ENCODE data around the gene GLG1.
"Not testable (repeated sequence)": the region's sequence is repeated elsewhere in the genome, so short reads cannot be mapped to it uniquely, and the experiment has no call there.

GLG1 gene

DNA sequence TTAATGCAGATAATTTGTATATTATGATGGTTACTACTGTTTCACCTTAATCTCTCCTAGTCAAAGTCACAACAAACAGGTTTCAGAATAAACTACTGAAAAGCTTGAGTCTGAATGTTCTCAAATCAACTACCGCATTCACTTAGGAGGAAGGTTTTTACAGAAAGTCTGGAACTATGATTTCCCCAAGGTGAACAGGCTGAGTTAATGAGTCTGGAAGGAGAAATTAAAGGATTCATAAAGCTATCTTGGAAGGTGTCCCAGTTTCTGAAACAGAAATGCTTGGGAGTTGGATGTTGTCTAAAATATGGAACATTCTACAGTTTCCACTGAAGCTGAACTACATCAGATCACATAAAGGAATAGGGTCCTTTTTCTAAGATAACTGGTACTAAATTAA lies 69.2 kb downstream of the GLG1 start:
- DNase-seq (ENCODE audit: low read depth): not testable (repeated sequence)

DNA sequence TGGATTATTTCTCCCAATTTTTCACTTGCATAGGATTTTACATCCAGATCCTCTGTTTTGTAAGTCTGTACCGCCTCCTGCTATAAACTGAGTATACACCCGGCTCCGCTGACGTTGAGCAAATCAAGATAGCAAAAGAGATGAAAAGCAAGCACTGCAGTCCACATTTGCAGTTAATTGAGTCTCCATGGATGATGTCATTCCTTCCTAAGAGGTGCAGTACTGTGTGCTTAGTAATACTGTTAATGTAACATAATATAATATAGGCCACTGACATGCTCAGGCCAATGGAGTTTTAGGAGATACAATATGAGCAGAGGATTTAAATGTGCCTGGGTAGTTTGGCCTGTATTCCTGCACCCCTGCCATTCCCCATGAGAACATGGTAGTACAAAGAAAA lies 72.3 kb downstream of the GLG1 start:
- DNase-seq (ENCODE audit: low read depth): peak; percentile 79

DNA sequence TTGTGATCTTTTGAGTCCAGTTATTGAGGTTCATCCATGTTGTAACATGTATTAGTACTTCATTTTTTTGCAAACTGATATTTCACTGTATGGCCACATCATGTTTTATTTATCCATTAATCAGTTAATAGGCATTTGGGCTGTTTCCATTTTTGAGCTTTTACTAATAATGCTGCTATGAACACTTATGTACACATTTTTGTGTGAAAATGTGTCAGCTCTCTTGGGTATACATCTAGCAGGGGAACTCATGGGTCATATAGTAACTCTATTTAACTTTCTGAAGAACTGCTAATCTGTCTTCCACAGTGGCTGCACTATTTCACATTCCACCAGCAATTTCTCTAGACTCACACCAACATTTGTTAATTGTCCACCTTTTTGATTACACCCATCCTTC lies 82.0 kb downstream of the GLG1 start:
- DNase-seq (ENCODE audit: low read depth): no peak

DNA sequence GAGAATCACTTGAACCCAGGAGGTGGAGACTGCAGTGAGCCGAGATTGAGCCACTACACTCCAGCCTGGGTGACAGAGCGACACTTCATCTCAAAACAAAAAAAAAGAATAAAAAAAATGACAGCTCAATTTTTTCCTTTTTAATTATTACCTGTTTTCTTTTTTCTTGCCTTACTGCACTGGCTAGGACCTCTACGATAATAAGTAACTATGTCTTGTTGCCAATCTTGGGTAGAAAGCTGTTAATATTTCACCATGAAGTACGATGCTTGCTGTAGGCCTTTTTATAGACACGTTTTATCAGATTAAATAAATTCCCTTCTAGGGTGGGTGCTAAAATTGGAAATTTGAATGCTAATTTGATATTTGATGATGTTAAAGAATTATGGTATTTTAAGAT lies 82.8 kb downstream of the GLG1 start:
- DNase-seq (ENCODE audit: low read depth): no peak

DNA sequence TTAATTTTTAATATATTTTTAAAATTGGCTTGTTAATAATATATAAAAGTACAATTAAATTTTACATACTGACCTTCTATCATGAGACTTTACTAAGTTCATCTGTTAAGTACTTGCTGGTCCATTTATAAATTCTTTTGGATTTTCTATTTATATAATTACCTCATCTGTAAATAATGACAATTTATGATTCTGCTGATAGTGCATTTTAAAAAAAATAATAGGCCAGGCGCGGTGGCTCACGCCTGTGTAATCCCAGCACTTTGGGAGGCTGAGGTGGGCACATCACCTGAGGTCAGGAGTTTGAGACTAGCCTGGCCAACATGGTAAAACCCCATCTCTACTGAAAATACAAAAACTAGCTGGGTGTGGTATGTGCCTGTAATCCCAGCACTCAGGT lies 83.2 kb downstream of the GLG1 start:
- DNase-seq (ENCODE audit: low read depth): not testable (repeated sequence)

DNA sequence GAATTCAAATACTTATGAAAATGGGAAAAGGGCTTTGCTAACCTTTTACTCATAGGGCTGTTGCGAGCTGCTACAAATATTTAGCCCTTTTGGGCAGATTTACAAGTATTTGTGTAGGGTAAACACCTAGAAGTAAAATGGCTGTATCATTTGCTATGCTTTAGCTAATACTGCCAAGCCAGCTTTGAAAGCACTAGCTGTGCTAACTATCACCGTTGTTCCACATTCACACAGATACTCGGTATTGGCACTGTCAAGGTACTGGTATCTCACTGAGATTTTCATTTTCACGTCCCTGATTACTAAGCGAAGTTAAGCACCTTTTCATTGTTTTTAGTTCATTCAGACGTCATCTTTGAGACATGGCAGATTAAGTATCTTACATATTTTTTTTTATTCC lies 84.8 kb downstream of the GLG1 start:
- DNase-seq (ENCODE audit: low read depth): no peak

DNA sequence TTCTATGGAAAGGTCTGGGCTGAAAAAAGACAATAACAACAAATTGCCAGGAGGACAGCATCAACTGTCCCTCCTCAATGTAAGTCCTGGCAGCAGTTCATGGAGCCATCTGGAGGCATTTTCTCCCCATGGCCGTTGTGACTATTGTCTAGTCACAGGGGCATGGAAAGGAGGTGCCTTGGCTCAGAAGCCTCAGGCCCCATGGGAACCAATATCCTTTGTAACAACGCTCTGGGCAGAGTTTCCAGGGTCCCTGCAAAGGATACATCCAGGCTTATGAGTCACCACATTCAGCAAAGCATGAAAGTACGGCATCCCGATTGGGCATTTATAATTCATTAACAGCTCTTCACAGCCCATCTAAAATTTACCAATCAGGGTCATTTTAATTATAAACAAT lies 85.2 kb downstream of the GLG1 start:
- DNase-seq (ENCODE audit: low read depth): no peak

DNA sequence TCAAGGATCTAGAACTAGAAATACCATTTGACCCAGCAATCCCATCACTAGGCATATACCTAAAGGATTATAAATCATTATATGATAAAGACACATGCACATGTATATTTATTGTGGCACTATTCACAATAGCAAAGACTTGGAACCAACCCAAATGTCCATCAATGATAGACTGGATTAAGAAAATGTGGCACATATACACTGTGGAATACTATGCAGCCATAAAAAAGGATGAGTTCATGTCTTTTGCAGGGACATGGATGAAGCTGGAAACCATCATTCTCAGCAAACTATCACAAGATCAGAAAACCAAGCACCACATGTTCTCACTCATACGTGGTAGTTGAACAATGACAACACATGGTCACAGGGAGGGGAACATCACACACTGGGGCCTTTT lies 88.0 kb downstream of the GLG1 start:
- not testable (repeated sequence) for DNase-seq (ENCODE audit: low read depth)

DNA sequence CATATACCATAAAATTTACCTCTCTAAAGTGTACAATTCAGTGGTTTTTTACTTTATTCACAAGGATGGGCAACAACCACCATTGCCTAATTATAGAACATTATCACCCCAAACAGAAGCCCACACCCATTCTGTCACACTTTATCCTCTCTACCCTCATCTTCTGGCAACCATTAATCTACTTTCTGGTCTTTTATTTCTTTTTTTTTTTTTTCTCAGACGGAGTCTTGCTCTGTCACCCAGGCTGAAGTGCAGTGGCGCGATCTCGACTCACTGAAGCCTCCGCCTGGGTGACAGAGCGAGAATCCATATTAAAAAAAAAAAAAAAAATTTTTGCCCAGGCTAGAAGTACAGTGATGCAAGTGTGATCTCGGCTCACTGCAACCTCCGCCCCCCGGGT lies 95.0 kb downstream of the GLG1 start:
- DNase-seq (ENCODE audit: low read depth): no peak

DNA sequence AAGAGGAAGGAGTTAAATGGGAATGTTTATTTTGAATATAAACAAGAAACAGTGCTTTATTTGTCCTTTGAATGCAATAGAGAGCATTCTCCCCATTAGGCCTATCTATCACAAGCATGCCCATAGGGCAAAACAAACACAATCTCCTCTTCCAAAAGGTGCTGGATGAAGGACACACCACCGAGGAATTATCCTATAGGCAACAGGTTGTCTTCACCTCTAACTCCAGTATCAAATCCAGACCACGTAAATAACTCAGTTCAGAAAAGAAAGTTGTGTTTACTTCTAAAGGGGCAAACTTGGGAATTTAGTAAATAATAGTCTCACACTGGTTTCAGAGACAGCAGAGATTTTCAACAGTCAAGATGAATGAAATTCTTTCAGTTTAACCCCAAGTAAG lies 101.9 kb downstream of the GLG1 start:
- no peak for DNase-seq (ENCODE audit: low read depth)

DNA sequence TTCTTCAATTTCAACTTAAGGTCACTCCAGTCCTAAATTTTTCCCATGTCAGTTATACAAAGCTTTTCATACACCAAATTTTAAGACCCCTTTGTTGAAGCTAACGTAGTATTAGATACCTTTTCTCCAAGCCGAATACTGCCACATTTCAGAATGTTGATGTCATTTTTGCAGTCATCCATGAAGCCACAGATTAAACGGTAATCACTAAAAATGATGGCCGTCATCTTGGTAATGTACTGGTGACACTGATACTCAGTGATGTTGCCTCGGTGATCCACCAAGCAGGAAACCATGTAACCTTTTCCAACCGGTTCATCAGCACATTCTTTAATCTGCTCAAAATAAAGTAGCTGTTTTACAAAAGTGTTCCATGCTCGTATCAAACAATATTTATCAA lies 103.5 kb downstream of the GLG1 start:
- no peak for DNase-seq (ENCODE audit: low read depth)

DNA sequence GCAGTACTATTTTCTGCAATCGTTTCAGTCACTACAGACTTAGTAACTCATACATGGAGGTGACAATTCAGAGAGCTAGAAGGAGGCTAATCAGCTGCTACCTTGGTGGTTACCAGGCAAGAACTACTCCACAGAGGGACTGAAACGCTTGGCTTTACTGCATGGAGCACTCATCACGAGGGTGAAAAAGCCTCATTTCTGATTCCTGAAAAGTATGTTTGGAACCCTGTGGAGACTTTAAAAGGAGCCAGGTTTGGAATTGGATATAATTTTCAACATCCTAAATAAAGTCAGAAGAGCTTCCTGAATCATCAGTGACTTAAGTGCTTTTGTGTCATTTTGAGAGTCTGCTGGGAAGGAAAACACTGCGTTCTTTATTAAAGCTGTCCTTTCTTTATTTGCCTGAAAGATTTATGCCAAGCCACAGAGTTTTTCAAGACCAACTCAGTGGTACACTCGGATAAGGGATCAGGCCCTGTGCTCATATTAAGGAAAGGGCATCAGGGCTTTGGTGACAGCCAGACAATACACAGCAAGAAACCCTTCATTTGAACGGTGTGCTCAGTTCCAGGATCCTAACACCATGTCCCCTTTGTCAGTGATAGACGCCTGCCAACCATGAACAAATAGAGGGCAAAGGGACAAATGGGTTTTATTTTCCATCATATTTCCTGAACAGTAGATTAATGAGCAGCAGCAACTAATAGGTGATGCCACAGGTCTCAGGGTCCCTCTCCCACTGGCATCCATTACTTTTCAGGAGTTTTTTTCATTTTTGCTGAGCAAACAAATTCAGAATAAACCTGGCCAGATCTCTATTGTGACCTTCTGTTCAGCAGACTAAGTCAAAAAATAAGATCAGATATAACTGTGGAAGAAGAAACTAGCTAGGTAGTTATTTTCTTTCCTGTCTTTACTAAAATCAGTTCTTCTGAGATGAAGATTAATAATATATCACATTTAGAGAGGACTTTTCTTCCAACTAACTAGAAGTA lies 105.1 kb downstream of the GLG1 start:
- no peak for DNase-seq (ENCODE audit: low read depth)

DNA sequence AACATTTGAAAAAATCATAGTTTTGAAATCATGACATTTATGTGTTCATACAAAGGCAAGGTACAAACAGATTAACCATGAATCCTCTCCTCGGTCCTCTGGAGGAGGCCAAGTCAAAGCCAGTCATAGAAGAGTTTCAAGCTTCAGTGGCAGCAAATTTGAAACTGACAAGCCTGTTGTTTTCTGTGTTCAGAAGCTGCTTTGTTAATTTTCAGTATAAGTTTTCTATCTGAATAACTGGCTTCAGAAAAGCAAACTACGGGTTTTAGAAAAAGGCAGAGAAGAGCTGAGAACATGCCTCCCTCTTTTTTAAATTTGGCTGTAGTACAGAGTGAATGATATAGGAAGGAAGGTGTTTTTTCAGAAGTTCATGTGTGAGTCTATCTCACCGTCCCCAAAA lies 106.0 kb downstream of the GLG1 start:
- DNase-seq (ENCODE audit: low read depth): no peak

DNA sequence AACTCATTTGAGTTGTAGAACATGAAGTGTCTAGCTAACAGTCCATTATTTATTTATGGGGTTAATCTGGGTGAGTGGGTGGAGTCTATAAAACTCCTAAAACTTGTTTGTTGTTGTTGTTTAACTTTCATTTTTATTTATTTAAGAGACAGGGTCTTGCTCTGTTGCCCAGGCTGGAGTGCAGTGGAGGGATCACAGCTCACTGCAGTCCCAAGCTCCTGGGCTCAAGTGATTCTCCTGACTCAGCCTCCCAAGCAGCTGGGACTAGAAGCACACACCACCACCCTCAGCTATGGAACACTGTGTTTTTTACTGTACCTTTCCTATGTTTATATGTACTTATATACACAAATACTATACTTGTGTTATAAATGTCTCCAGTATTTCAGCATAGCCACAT lies 107.8 kb downstream of the GLG1 start:
- DNase-seq (ENCODE audit: low read depth): no peak

DNA sequence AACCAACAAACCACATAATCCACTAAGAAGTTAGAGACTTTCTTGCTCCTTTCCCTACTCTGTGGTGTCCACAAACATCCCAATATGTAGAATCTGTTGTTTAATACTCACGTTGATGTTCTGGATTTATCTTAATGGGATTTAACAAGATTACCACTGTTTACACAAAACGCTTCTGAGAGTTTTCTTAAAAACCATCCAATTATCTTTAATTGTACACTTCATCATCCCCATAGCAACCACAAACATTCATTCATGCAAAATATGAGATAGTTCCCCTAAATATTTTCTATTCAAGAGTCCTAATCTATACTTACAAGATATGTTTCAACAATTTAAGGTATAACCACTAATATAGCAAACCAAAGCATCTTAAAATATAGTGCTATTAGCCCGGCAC lies 109.2 kb downstream of the GLG1 start:
- DNase-seq (ENCODE audit: low read depth): no peak

DNA sequence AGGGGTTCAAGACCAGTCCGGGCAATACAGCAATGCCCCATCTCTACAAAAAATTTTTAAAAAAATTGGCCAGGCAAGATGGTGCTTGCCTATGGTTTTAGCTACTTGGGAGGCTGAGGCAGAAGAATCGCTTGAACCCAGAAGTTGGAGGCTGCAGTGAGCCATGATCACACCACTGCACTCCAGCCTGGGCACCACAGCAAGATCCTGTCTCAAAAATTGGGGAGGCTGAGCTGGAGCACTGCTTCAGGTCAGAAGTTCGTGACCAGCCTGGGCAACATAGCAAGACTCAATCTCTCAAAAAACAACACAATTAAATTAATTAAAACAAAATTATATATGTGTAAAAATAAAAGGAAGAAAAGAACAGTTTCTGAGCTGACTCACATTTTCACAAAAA lies 110.9 kb downstream of the GLG1 start:
- DNase-seq (ENCODE audit: low read depth): no peak

DNA sequence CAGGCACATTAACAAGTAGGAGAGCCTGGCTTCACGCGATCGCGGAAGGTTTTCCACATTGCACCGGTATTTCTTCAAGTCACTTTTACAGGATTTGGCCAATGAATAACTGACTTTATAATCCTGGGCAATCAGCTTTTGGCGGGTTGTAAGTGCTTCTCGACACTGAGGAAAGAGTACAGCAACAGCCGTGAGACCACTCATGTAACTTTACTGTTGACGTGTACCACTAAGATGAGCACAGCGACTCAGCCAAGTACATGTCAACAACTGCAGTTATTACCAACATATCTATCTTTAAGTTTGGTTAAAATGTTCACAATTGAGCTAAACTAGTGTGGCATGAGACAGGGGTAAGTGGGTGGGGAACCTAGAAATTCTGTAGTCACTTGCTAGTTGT lies 113.9 kb downstream of the GLG1 start:
- DNase-seq (ENCODE audit: low read depth): no peak

DNA sequence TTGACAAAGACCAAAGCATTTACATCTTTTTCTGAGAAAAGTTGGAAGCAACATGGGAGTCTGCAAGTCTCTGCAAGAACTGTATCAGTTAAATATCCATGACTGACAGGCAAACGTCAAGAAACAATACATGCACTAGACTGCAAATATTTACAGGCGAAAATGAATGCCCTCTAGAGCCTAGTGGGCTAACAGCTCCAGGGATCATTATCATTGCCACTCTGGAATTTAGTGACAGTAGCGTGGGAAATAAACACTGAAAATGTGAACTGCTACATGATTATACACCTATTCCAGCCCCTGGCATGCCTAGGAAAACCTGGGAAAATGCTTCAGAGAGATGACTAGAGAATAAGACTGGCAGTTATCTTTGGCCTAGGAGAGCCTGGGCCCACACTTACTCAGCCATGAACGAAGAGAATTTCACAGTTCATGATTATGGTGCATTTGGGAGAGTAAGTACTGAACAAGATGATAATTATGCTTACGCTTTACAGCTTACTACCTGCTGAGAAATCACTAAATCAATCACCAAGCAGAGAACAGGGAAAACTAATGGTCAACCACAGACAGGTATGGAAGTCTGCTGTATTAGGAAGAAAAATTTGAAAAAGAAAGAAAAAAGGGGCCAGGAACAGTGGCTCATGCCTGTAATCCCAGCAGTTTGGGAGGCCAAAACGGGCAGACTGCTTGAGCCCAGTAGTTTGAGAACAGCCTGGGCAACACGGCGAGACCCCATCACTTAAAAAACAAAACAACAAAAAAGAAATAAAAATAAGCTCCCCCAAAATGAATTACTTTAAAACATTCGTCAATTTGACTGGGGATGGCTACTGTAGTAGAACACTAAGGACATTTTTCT lies 119.0 kb downstream of the GLG1 start:
- no peak for DNase-seq (ENCODE audit: low read depth)

DNA sequence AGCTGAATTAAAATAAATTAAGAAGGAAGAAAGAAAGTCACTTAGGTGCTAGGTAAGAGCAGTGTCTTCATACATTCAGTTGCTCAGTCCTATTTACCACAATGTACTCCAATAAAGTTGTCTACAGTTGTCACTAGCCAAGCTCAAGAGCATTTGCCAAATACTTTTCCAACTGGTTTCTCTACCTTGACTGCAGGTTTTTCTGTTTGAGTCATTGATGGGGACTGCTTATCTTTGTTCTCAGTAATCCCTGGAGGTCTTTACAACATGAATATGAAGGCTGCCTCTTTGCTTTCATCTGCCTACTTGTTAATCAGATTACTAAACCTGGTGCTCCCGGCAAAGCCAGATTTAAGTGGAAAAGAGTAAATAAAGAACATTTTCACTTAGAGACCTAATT lies 121.0 kb downstream of the GLG1 start:
- no peak for DNase-seq (ENCODE audit: low read depth)

DNA sequence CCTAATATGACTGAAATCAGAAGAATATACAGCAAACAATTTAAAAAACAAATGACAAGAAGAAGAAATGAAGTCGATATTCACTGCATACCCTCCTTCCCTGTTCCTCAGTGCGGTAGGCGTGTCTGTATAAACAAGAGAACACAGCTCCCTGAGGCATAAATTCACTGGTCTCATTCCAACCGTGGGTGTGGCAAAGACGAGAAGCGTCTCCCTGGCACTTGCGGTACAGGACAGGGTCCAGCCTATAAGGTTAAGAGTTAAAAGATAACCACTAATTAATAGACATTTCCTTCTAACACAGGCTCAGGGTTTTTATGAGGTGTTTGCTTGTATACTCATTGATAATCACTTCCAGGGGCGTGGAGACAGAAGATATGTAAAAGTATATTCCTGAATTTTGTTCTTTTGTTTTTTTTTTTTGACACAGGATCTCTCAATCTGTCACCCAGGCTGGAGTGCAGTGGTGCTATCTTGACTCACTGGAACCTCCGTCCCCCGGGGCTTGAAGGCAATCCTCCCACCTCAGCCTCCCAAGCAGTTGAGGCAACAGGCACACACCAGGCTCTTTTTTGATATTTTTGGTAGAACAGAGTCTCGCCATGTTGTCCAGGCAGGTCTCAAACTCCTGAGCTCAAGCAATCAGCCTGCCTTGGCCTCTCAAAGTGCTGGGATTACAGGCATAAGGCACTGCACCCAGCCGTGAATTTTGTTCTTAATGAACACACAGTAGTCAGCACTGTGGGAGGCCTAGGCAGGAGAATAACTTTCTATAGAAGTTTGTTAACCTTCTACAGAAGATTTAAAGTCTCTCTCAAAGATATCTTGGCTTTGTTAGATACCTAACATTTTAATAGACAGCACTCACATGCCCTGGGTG lies 126.5 kb downstream of the GLG1 start:
- DNase-seq (ENCODE audit: low read depth): peak; percentile 34

DNA sequence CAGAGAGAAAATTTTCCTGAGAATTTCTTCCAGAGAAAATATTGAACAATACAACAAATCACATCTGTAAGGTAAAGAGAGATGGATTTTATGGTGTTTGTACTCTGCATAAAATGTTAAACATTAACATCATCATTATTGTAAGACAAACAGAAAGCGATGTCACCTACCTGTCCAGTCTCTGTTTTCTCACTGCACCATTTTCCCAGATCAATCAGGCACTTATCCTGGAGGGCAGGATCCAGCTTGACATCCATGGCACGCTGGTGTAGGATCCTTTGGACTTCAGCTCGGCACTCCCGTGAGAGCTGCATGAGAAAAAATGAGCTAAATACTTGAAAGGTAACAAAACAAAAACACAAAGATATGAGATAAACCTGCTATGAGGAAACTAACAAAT lies 129.7 kb downstream of the GLG1 start:
- DNase-seq (ENCODE audit: low read depth): no peak

DNA sequence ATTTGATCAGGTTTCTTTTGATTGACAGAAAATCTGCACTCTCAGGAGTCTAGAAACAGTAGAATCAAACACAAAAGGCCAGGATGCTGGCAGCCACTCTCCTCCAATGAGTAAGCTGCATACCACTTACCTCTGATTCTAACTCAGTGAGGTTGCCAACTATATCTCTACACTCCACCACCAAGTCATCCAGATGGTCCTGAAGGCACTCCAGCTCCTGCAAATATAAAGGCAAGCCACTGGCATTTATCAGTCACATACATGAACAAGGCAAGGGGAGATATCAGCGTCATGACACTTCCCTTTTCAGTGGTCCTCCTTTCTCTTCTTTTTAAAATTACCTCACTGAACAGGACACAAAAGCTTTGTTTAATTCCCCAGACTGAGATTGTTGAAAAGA lies 132.5 kb downstream of the GLG1 start:
- no peak for DNase-seq (ENCODE audit: low read depth)
